ENCODE measurements around the gene ZNF844.
"Not testable (repeated sequence)": the region's sequence is repeated elsewhere in the genome, so short reads cannot be mapped to it uniquely, and the experiment has no call there.

GRCh38 chr19:12103909-12104308 is 39.4 kb downstream of the ZNF844 start:
- TF ChIP-seq EZH2 (IDR thresholded peaks at IDR 0.05); POLR2AphosphoS5 (IDR thresholded peaks at IDR 0.05; ENCODE audit: borderline replicate concordance, low read depth, low read length); FOXP2 (optimal IDR thresholded peaks at IDR 0.05; ENCODE audit: control extremely low read depth, extremely low read length, insufficient read depth): not testable (repeated sequence)
